Subcutaneous abdominal adipose tissue (tissue), 5 donors: ENCODE measurements around the gene WSB2.
"Not testable (repeated sequence)": the region's sequence is repeated elsewhere in the genome, so short reads cannot be mapped to it uniquely, and the experiment has no call there.

ENCODE experiments used
- H3K27ac ChIP-seq: one replicate; pipeline ENCODE4 v1.7.0; 2013; ENCODE audit warnings: low read depth, mild to moderate bottlenecking, inconsistent platforms, low read length, moderate library complexity
- H3K27me3 ChIP-seq, 5 donors: one replicate each; pipeline ENCODE4 v1.7.0; 2013; ENCODE audit warnings: low read length in 5 of 5, inconsistent platforms in 1 of 5; ENCODE audit not compliant: control insufficient read depth in 5 of 5, insufficient read depth in 4 of 5
- H3K36me3 ChIP-seq, 5 donors: one replicate each; pipeline ENCODE4 v1.7.0; 2013; ENCODE audit warnings: low read length in 5 of 5; ENCODE audit not compliant: control insufficient read depth in 5 of 5, insufficient read depth in 5 of 5
- H3K4me1 ChIP-seq, 5 donors: one replicate each; pipeline ENCODE4 v1.7.0; 2013; ENCODE audit warnings: low read length in 5 of 5, mild to moderate bottlenecking in 3 of 5, moderate library complexity in 1 of 5; ENCODE audit not compliant: control insufficient read depth in 5 of 5, insufficient read depth in 5 of 5
- H3K4me3 ChIP-seq, 5 donors: one replicate each; pipeline ENCODE4 v1.7.0; 2013; ENCODE audit warnings: low read length in 5 of 5, low read depth in 1 of 5
- H3K9ac ChIP-seq, 5 donors: one replicate each; pipeline ENCODE4 v1.7.0; 2013; ENCODE audit warnings: low read length in 5 of 5, mild to moderate bottlenecking in 4 of 5, moderate library complexity in 3 of 5
- H3K9me3 ChIP-seq, 5 donors: one replicate each; pipeline ENCODE4 v1.7.0; 2013; ENCODE audit warnings: low read length in 5 of 5; ENCODE audit not compliant: control insufficient read depth in 5 of 5
- donor health status: healthy.
- donor health status: healthy.
- donor health status: healthy.
- donor health status: healthy.
- donor health status: healthy.

Gene WSB2

DNA sequence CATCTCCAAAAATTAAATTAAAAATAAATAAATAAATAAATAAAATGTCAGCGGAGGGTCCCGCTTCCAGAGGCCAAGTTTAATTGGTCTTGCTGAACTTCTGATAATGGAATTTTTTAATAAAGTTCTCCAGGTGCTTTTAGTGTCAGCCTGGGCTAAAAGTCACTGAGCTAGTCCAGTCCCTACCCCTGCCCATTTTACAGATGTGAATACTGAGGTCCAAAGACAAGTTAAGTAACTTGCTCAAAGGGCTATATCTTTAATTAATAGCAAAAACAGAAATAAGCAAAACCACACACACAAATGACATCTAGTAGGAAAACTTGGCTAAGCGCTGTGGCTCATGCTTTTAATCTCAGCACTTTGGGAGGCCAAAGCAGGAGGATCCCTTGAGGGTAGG, 50.1 kb downstream of the WSB2 start:
- Histone ChIP-seq H3K4me3 (no peak overlapping the region), H3K27me3 (peaks cover 0 to 2% (median 0%) of the 10 kb centered on the region in 5 donors), H3K9me3 (no peaks in the 10 kb centered on the region), H3K4me1 (peaks cover 0 to 1% (median under 1%) of the 10 kb centered on the region in 5 donors), H3K27ac (no peak overlapping the region), H3K9ac (no peak overlapping the region), H3K36me3 (no peaks in the 10 kb centered on the region)

DNA sequence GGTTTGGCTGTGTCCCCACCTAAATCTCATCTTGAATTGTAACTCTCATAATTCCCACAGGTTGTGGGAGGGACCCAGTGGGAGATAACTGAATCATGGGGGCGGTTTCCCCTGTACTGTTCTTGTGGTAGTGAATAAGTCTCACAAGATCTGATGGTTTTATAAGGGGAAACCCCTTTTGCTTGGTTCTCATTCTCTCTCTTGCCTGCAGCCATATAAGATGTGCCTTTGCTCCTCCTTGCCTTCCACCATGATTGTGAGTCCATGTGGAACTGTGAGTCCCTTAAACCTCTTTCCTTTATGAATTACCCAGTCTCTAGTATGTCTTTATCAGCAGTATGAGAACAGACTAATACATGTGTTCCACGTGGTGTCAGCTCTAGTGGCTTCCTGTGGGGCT, 61.2 kb downstream of the WSB2 start:
- H3K27ac ChIP-seq, H3K4me1 ChIP-seq, H3K36me3 ChIP-seq, H3K9me3 ChIP-seq, H3K9ac ChIP-seq, H3K27me3 ChIP-seq, H3K4me3 ChIP-seq: not testable (repeated sequence)

DNA sequence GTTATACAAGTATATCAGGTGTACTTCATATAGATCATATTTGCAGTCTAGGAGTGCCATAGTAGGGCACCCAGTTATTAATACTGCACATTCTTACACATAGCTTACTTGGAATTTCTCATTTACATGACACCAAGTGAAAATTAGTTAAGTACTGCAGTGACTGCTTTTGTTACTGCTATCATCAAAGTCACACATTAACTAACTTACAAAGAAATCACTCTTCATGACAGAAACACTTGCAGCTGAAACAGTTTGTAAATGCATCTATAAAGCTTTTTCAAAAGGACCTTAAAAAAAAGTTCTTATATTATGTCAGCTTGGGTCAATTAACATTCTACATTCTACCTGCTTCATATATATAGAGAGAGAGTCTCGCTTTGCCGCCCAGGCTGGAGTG, 62.3 kb downstream of the WSB2 start:
- no peak overlapping the region for H3K27ac ChIP-seq
- H3K36me3 ChIP-seq: no peaks in the 10 kb centered on the region
- no peak overlapping the region for H3K9ac ChIP-seq

DNA sequence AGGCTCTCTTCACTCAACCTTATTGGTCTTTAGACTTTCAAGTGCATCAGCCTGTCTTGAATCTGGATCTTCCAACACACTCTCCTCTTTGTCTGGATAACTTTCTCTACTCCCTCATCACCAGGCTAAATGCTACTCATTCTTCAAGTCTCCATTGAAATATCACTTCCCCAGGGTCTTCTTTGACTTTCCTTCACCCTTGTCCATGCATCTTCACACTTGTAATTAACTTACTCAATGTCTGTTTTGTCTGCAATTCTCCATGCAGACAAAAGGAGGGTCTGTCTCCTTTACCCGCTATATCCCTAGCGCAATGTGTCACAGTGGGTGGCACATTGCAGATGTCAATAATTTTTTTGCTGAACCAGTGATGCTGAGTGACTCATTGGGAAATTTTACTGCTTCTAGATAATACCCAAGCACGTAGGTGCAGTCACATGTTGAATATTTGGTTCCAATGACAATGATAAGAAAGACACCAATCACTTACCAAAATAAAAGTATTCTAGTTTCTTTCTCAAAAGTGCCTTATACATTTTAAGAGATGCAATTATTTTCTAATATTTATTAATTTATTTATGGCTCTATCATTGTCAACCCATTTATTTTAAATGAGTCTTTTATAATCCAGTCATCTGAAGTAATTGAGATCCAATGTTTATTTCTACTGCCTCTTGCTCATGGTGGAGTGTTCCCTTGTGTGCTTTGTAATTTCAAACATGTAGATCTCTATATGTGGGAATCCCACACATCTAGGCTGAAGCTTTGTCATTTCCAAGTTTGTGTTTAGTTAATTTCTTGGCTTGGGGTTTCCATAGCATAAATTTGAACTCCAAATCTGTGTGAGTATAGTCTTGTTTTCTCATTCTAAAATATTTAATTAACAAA, 66.2 kb downstream of the WSB2 start:
- Histone ChIP-seq H3K4me1 (no peaks in the 10 kb centered on the region), H3K27me3 (peaks cover 0 to 3% (median 0%) of the 10 kb centered on the region in 5 donors), H3K36me3 (no peaks in the 10 kb centered on the region), H3K27ac (no peak overlapping the region), H3K9me3 (peaks cover 0 to 8% (median 0%) of the 10 kb centered on the region in 5 donors), H3K4me3 (no peak overlapping the region), H3K9ac (no peak overlapping the region)

More for the DNA sequence above, 62.3 kb downstream of the WSB2 start:
- H3K4me1 ChIP-seq: no peaks in the 10 kb centered on the region
- peaks cover 0 to 5% (median 0%) of the 10 kb centered on the region in 5 donors for H3K9me3 ChIP-seq
- no peaks in the 10 kb centered on the region for H3K27me3 ChIP-seq
- no peak overlapping the region for H3K4me3 ChIP-seq

DNA sequence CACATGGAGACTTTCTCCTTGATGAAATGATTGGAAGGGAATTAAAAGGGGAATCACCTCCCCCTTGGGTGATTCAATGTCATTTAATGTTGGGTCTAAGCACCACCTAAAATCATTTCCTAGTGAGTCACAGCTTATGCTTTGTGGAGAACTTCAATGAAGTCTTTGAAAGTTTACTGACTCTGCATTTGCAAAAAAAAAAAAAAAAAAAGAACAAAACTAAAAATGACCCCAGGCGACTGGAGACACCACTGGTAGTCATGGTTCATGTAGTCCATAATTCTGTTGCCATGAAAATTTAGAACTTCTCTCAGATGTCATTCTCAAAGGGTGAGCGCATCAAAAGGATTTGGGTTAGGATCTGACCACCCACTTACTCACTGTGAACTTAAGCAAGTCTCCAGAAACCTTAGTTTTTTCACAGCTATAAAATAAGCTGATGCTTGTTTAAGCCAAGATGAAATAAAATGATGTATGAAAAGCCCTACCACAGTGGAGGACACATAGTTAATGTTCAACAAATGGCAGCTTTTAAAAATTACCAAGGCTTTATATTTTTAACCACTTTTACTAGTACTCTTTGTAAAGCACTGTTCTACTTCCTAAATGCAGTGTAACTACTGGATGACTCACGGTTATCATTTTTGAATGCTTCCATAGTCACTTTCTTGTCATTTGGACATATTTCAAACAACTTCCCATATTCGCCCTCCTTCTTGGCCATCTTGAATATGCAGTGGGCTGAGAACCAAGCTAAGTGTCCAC, 74.1 kb downstream of the WSB2 start:
- H3K9ac ChIP-seq: no peak overlapping the region
- H3K27ac ChIP-seq: no peak overlapping the region
- peaks cover 0 to 4% (median 2%) of the 10 kb centered on the region in 5 donors for H3K27me3 ChIP-seq
- H3K36me3 ChIP-seq: no peaks in the 10 kb centered on the region
- no peaks in the 10 kb centered on the region for H3K4me1 ChIP-seq
- no peak overlapping the region for H3K4me3 ChIP-seq
- peaks cover 0 to 5% (median 0%) of the 10 kb centered on the region in 5 donors for H3K9me3 ChIP-seq

DNA sequence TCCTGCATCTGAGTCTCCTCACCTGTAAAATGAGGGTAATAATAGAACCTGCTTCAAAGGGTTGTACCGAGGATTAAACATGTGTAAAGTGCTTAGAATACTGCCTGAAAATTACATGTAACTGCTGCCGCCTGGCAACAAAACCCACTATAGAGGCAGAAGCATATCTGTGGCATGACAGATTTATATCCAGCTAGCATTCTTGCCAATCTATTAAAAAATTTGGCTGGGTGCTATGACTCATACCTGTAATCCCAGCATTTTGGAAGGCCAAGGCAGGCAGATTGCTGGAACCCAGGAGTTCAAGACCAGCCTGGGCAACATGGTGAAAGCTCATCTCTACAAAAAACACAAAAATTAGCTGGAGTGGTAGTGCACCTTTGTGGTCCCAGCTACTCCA, 75.8 kb downstream of the WSB2 start:
- Histone ChIP-seq H3K27me3 (peaks cover 0 to 4% (median 0%) of the 10 kb centered on the region in 5 donors), H3K4me1 (no peaks in the 10 kb centered on the region), H3K9ac (no peak overlapping the region), H3K36me3 (no peaks in the 10 kb centered on the region), H3K27ac (no peak overlapping the region), H3K9me3 (peaks cover 0 to 2% (median 0%) of the 10 kb centered on the region in 5 donors), H3K4me3 (no peak overlapping the region)
